BJ (cell line): Measurements from ENCODE around the gene RSPO3. TPM values are rescaled to one million over a fixed set of nuclear protein-coding genes. Genes with fewer than 3 reads are reported as not detected.
"Not testable (repeated sequence)": the region's sequence is repeated elsewhere in the genome, so short reads cannot be mapped to it uniquely, and the experiment has no call there.

Source experiments
- CTCF ChIA-PET: fragments of 350-600 bp; formaldehyde crosslinking; extraction: SDS; loops from one replicate; lab custom pipeline; 2021; ENCODE audit warnings: antibody characterized with exemption, inconsistent platforms; lab: Yijun Ruan, JAX
- POLR2A ChIA-PET: fragments of 300-600 bp; sonication (Branson Sonifier 250); formaldehyde crosslinking; extraction: SDS; loops from one replicate; lab custom pipeline; 2021; ENCODE audit warnings: antibody characterized with exemption; lab: Charles Lee
- DNase-seq: peaks from one replicate; pipeline ENCODE4 v3.0.0-alpha.2; 2011; ENCODE audit warnings: low read depth
- H3K27me3 ChIP-seq: 2 replicates; pipeline ENCODE4 v1.6.0; 2011; ENCODE audit warnings: low read length; ENCODE audit not compliant: control insufficient read depth, insufficient read depth
- H3K36me3 ChIP-seq: 2 replicates; pipeline ENCODE4 v1.5.1; 2011; ENCODE audit warnings: low read length; ENCODE audit not compliant: control insufficient read depth, insufficient read depth
- H3K4me3 ChIP-seq: 2 replicates; pipeline ENCODE4 v1.5.1; 2011; ENCODE audit warnings: low read depth, mild to moderate bottlenecking, control low read depth, low read length
- polyA plus RNA-seq: library from polyadenylated mRNA; depleted of rRNA; stranded (reverse); fragments of >200 nt; gene quantifications from 2 replicates; pipeline ENCODE4 v1.2.3, GENCODE V29; 2011
- TF ChIP-seq, protein P1 (sequence below): IDR thresholded peaks from 2 replicates; pipeline ENCODE4 v1.5.1; 2011; ENCODE audit warnings: low read depth, mild to moderate bottlenecking, control low read depth, inconsistent platforms, low read length, moderate library complexity; ENCODE audit not compliant: insufficient read depth

RSPO3 gene
- polyA plus RNA-seq, 1 experiment, result not detected

DNA sequence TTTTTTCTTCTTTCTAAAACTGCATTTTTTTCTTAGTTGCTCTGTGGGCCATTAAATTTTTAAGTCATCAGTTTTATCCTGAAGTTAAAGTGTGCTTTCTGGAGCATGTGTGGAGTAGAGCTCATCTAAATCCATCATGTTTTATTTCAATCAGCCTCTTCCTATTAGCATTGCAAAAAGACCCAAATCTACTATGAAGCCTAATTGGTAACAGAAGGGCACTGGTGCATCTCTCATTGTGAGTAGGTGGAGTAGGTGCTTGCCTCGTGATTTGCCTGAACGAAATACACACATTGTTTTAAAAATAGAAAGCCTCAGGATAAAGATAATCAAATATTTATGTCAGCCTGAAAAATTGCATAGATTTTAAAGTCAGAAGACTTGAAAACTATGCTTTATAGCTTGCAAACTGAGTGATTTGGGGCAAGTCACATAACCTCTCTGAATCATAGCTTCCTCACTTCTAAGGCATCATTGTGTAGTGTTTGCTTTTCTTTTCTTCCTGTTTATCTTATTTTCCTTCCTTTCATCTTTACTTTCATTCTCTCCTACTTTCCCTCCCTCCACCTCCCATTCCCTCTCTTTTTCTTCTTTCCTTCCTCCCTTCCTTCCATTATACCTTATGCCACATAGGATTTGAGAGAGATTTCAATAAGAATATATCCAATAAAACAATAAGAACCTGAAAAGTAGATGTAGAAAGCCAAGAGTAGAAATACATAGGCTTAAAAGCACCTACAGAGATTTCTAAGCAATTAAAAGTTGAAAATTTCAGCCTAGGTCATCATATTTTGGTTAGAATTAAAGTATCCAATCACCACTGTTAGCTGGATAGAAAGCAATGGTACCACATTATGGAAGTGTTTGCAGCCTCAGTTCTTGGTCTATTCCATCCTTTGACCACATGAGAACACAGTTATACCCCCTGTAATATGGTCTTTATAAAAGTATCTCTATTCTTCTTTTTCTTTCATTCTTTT lies 98.6 kb downstream of the RSPO3 start:
- Histone ChIP-seq H3K4me3 (no peak overlapping the region), H3K27me3 (0 out of 2 replicates have a peak, but pooled peaks cover 1% of the 10 kb centered on the region), H3K36me3 (no peaks in the 10 kb centered on the region)
- ChIA-PET POLR2A (interaction anchor here (0.7 kb wide), 1 partner anchor 381 kb away, joined by 3 read pairs; no protein-coding TSS in a partner anchor), CTCF (interaction anchor here (0.6 kb wide), 1 partner anchor 40 kb away, joined by 7 read pairs; no protein-coding TSS in a partner anchor)
- TF ChIP-seq, protein P1, sequence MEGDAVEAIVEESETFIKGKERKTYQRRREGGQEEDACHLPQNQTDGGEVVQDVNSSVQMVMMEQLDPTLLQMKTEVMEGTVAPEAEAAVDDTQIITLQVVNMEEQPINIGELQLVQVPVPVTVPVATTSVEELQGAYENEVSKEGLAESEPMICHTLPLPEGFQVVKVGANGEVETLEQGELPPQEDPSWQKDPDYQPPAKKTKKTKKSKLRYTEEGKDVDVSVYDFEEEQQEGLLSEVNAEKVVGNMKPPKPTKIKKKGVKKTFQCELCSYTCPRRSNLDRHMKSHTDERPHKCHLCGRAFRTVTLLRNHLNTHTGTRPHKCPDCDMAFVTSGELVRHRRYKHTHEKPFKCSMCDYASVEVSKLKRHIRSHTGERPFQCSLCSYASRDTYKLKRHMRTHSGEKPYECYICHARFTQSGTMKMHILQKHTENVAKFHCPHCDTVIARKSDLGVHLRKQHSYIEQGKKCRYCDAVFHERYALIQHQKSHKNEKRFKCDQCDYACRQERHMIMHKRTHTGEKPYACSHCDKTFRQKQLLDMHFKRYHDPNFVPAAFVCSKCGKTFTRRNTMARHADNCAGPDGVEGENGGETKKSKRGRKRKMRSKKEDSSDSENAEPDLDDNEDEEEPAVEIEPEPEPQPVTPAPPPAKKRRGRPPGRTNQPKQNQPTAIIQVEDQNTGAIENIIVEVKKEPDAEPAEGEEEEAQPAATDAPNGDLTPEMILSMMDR, result no peak
- DNase-seq, result no peak

DNA sequence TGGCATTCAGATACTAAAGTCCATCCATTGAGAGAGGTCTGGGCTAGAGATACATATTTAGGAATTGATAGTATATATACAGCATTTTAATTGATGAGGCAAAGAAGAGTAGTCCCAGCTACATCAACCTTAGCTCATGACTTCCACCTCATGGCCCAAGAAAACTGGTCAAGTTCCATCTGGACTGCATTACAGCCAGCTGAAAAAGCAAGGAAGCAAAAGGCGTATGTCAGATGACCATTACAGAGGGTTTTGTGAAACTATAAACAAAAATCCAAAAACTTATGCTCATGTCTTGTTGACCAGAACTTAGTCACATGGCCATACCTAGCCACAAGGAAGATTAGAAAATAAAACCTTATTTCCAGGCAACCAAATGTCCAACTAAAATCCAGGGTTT lies 101.4 kb downstream of the RSPO3 start:
- Histone ChIP-seq H3K4me3 (no peak overlapping the region), H3K36me3 (no peaks in the 10 kb centered on the region), H3K27me3 (0 out of 2 replicates have a peak, but pooled peaks cover 1% of the 10 kb centered on the region)
- ChIA-PET POLR2A (no interaction called here), CTCF (interaction anchor here (1.6 kb wide), 1 partner anchor 15 kb away, joined by 4 read pairs; no protein-coding TSS in a partner anchor)
- DNase-seq, result no peak
- TF ChIP-seq, protein P1, result no peak

DNA sequence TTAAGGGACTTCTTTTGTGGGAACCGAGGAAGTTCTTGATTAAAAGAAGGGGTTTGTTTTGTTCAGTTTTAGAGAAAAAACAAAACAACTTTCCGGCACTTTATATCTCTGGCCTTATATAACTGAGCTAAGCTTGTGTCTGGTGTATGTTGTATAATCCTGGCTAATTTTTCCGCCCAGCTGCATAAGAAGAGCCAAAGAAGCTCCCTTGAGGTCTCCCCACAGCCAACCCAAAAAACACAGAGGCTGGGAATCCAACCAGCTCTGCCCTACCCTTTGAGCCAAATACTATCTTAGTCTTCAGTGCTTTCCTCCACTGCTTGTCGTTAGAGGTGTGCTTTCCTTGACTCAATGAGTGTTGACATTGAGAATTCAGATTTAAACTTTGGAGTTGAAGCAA lies 102.7 kb downstream of the RSPO3 start:
- H3K27me3 ChIP-seq, result 0 out of 2 replicates have a peak, but pooled peaks cover 1% of the 10 kb centered on the region
- no peak overlapping the region for H3K4me3 ChIP-seq
- ChIA-PET CTCF (interaction anchor here (1.4 kb wide), 1 partner anchor 45 kb away, joined by 4 read pairs; the partner anchor contains the start of gene RNF146), POLR2A (no interaction called here)
- DNase-seq, result no peak
- no peaks in the 10 kb centered on the region for H3K36me3 ChIP-seq
- TF ChIP-seq, protein P1, result no peak

DNA sequence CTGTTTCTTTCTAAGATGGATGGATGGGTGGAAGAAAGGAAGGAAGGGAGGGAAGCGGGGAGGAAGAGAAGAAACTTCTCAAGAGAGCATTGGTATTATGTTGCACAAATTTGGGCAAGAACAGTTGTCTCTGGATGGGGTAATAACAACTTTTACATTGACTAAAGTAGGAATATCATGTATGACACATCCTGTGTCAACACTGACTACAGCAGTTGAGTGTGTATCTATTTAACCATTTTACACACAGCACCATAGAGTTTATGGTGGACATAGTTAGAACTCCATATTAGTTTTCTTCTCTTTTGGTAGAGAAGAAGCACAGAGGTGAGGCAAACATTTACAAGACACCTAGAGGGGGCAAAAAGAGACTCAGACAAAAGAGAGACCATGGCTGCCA lies 103.9 kb downstream of the RSPO3 start:
- no peaks in the 10 kb centered on the region for H3K36me3 ChIP-seq
- no peak for DNase-seq
- no peak overlapping the region for H3K4me3 ChIP-seq
- CTCF ChIA-PET, result interaction anchor here (1.4 kb wide), 1 partner anchor 44 kb away, joined by 4 read pairs; the partner anchor contains the start of gene RNF146
- POLR2A ChIA-PET, result no interaction called here
- H3K27me3 ChIP-seq, result 0 out of 2 replicates have a peak, but pooled peaks cover 1% of the 10 kb centered on the region
- TF ChIP-seq, protein P1, result no peak

DNA sequence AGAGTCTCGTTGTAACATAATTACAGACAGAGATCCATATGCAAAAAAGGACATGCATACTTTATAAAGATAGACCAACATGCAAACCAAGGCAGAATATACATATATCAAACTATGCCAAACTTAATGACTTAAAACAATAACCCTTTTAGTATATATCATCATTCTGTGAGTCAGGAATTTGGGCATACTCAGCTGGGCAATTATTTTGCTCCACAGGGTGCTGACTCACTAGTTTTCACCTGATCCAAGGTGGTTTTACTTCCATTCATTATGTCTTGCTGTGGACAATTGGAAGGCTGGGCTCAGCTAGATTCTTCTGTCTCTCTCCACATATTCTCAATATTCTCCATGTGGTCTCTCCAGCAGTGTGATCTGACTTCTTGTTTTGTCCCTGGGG lies 107.0 kb downstream of the RSPO3 start:
- Histone ChIP-seq H3K27me3 (0 out of 2 replicates have a peak, but pooled peaks cover 1% of the 10 kb centered on the region), H3K36me3 (no peaks in the 10 kb centered on the region), H3K4me3 (no peak overlapping the region)
- TF ChIP-seq, protein P1, result no peak
- ChIA-PET CTCF (no interaction called here), POLR2A (no interaction called here)
- no peak for DNase-seq

DNA sequence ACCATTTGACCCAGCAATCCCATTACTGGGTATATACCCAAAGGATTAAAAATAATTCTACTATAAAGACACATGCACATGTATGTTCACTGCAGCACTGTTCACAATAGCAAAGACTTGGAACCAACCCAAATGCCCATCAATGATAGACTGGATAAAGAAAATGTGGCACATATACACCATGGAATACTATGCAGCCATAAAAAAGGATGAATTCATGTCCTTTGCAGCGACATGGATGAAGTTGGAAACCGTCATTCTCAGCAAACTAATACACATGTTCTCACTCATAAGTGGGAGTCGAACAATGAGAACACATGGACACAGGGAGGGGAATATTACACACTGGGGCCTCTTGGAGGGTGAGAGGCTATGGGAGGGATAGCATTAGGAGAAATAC lies 115.3 kb downstream of the RSPO3 start:
- H3K36me3 ChIP-seq, H3K27me3 ChIP-seq, POLR2A ChIA-PET, DNase-seq, H3K4me3 ChIP-seq: not testable (repeated sequence)
- CTCF ChIA-PET, result interaction anchor here (1.7 kb wide), 1 partner anchor 14 kb away, joined by 4 read pairs; no protein-coding TSS in a partner anchor
